HepG2 (cell line): ENCODE measurements around the gene EGFLAM. TPM values are rescaled to one million over a fixed set of nuclear protein-coding genes. Genes with fewer than 3 reads are reported as not detected.

ENCODE experiments used
- ATAC-seq: fragments of 200-7000 bp; cut with Tn5 transposase; 3 replicates; pipeline ENCODE4 v1.9.1; 2020; ENCODE audit warnings: mild to moderate bottlenecking, moderate library complexity
- BruUV-seq: library from RNA; stranded (reverse); fragments of 400-500 nt; replicated peaks from 2 replicates; lab custom pipeline; 2021; lab: Mats Ljungman, UMichigan
- CTCF ChIA-PET: fragments of 300-600 bp; formaldehyde crosslinking; extraction: SDS; loops from one replicate; lab custom pipeline; 2021; ENCODE audit warnings: low total read pairs, inconsistent platforms, low intra/inter-chr PET ratio; lab: Yijun Ruan, JAX
- POLR2A ChIA-PET: fragments of 350-600 bp; sonication (Branson Sonifier 250); formaldehyde crosslinking; loops from one replicate; lab custom pipeline; 2020; ENCODE audit warnings: antibody characterized with exemption, inconsistent platforms; lab: Yijun Ruan, JAX
- DNase-seq: peaks from one replicate; pipeline ENCODE4 v3.0.0-alpha.2; 2015; ENCODE audit warnings: low spot score
- FAIRE-seq: peaks from 3 replicates; lab custom pipeline; 2011; peaks lifted over from hg19 to GRCh38; lab: Jason Lieb, UNC
- H2AFZ ChIP-seq: one replicate; pipeline ENCODE4 v1.6.1; 2011; ENCODE audit warnings: low read length, inconsistent platforms
- H3K27ac ChIP-seq: fragments of 300-600 bp; 3 replicates; pipeline ENCODE4 v1.8.0; 2011; ENCODE audit warnings: mixed run types, mild to moderate bottlenecking, mixed read lengths, low read length, inconsistent platforms; ENCODE audit not compliant: insufficient read depth; ENCODE audit errors: extremely low read length
- H3K27me3 ChIP-seq, 2 experiments: fragments of 200-600 bp in 1 of 2; 2 replicates in 1 of 2; 3 replicates in 1 of 2; pipeline versions ENCODE4 v1.6.0 to v1.8.0; 2011; ENCODE audit warnings: low read length in 2 of 2, mild to moderate bottlenecking in 2 of 2, moderate library complexity in 2 of 2, inconsistent platforms in 1 of 2; ENCODE audit not compliant: insufficient read depth in 2 of 2, control insufficient read depth in 1 of 2
- H3K36me3 ChIP-seq, 2 experiments: fragments of 200-600 bp in 1 of 2; replicated peaks in 1 of 2; 2 replicates in 1 of 2; 3 replicates in 1 of 2; pipeline versions ENCODE4 v1.5.1 to v1.8.0; 2011; ENCODE audit warnings: low read length in 2 of 2, inconsistent platforms in 1 of 2; ENCODE audit not compliant: insufficient read depth in 2 of 2, control insufficient read depth in 1 of 2
- H3K4me1 ChIP-seq: 2 replicates; pipeline ENCODE4 v1.5.1; 2012; ENCODE audit warnings: low read length, inconsistent platforms; ENCODE audit not compliant: insufficient read depth
- H3K4me2 ChIP-seq: 2 replicates; pipeline ENCODE4 v1.6.0; 2011; ENCODE audit warnings: low read depth, low read length, inconsistent platforms
- H3K4me3 ChIP-seq, 3 experiments: fragments of 200-600 bp in 1 of 3; sonication (generic), shearing (Covaris generic) in 1 of 3; replicated peaks in 1 of 3; 2 replicates each; pipeline ENCODE4 v1.5.1; 2011 to 2016; ENCODE audit warnings: low read length in 3 of 3, inconsistent platforms in 2 of 3, low read depth in 2 of 3, mild to moderate bottlenecking in 2 of 3, control low read depth in 1 of 3, mixed read lengths in 1 of 3; ENCODE audit not compliant: insufficient read depth in 1 of 3
- H3K79me2 ChIP-seq: one replicate; pipeline ENCODE4 v1.6.1; 2011; ENCODE audit warnings: low read length, inconsistent platforms; ENCODE audit not compliant: insufficient read depth
- H3K9ac ChIP-seq: 2 replicates; pipeline ENCODE4 v1.6.0; 2011; ENCODE audit warnings: mild to moderate bottlenecking, low read depth, low read length, inconsistent platforms; ENCODE audit not compliant: insufficient read depth
- H3K9me3 ChIP-seq: 2 replicates; pipeline ENCODE4 v1.5.1; 2012; ENCODE audit warnings: mild to moderate bottlenecking, low read length
- H4K20me1 ChIP-seq: 2 replicates; pipeline ENCODE4 v1.6.0; 2011; ENCODE audit warnings: inconsistent platforms, mild to moderate bottlenecking, low read length, moderate library complexity; ENCODE audit not compliant: insufficient read depth
- BATF2 ChIP-seq: sonication (generic); formaldehyde crosslinking; IDR thresholded peaks from 2 replicates; pipeline ENCODE4 v1.8.0; 2022; ENCODE audit warnings: mild to moderate bottlenecking, missing genetic modification reagents, moderate library complexity
- FOSL2 ChIP-seq: sonication (generic); formaldehyde crosslinking; IDR thresholded peaks from 2 replicates; pipeline ENCODE4 v1.4.0; 2020; ENCODE audit warnings: missing genetic modification reagents
- ZNF350 ChIP-seq: sonication (generic); formaldehyde crosslinking; IDR thresholded peaks from 2 replicates; pipeline ENCODE4 v1.4.0; 2020; ENCODE audit warnings: mild to moderate bottlenecking, low read depth, missing genetic modification reagents, borderline replicate concordance
- ZNF710 ChIP-seq: sonication (generic); formaldehyde crosslinking; IDR thresholded peaks from 2 replicates; pipeline ENCODE4 v1.5.0; 2020; ENCODE audit warnings: mild to moderate bottlenecking, missing genetic modification reagents, borderline replicate concordance
- ZNF784 ChIP-seq: sonication (generic); formaldehyde crosslinking; IDR thresholded peaks from 2 replicates; pipeline ENCODE4 v1.5.1; 2020; ENCODE audit warnings: missing genetic modification reagents, mild to moderate bottlenecking, borderline replicate concordance
- whole genome bisulfite sequencing: methylation state at CpG from one replicate; pipeline ENCODE4 v1.1.6; 2017; ENCODE audit warnings: low lambda C conversion rate; 5-methylcytosine and 5-hydroxymethylcytosine counted together
- in situ Hi-C: cut with HindIII; loops from 2 replicates; pipeline ENCODE4 v1.10.0; 2017; ENCODE audit warnings: low pct_unique_long_range_greater_than_20kb; ENCODE audit not compliant: extremely low pct_ligation_motif_present
- intact Hi-C: fragments of 100-400 bp; cut with micrococcal nuclease; formaldehyde crosslinking; loops from one replicate; pipeline ENCODE4 v1.10.0; 2022; ENCODE audit not compliant: unreplicated experiment
- polyA plus RNA-seq, 8 experiments: library from polyadenylated mRNA; depleted of rRNA in 3 of 8; stranded (reverse) in 7 of 8; unstranded in 1 of 8; fragments of >200 nt; fragmentation: Illumina TruSeq in 4 of 8; extraction: Trizol in 4 of 8; gene quantifications; 2 replicates each; pipeline versions ENCODE4 v1.2.1 to v1.2.3, GENCODE V29; 2011 to 2016; ENCODE audit warnings: low read depth in 4 of 8, missing spikeins in 1 of 8, mixed read lengths in 1 of 8; ENCODE audit not compliant: insufficient read depth in 1 of 8
- total RNA-seq, 5 experiments: library from RNA; depleted of rRNA; stranded (reverse); fragments of >200 nt; fragmentation: Illumina TruSeq; extraction: Trizol; gene quantifications; 2 replicates each; pipeline ENCODE4 v1.2.3, GENCODE V29; 2016; ENCODE audit warnings: low read depth in 1 of 5

EGFLAM gene
- total and polyA plus RNA-seq, 2 of the 13 experiments (the other 11 are each of a cell fraction or from before 2014, with no cell fraction given), result not detected

GRCh38 chr5:38265546-38266179 lies 7.3 kb downstream of the EGFLAM start (continued):
- no peak for TF ChIP-seq ZNF710 (CRISPR knock-in tag)
- TF ChIP-seq ZNF350 (CRISPR knock-in tag), result 0 out of 2 replicates have a peak, but pooled peaks have one; percentile 32
- peak; percentile 37; the same call in 1 of the 2 replicates for TF ChIP-seq FOSL2
- TF ChIP-seq, all 625 proteins: peak for 10

GRCh38 chr5:38267372-38267771 lies 9.0 kb downstream of the EGFLAM start:
- ChIA-PET CTCF (no interaction called here), POLR2A (no interaction called here)
- Histone ChIP-seq H3K27ac (no peak overlapping the region), H3K79me2 (no peaks in the 10 kb centered on the region), H3K9ac (no peak overlapping the region), H3K36me3 (no peaks in the 10 kb centered on the region), H4K20me1 (no peaks in the 10 kb centered on the region), H3K27me3 (0 out of 5 replicates have a peak, but pooled peaks cover 0 to 1% of the 10 kb centered on the region in 2 experiments), H2AFZ (no peak overlapping the region), H3K4me1 (peaks cover 25% of the 10 kb centered on the region), H3K4me2 (no peak overlapping the region), H3K4me3 (no peak overlapping the region), H3K9me3 (no peaks in the 10 kb centered on the region)
- ATAC-seq (no peak), DNase-seq (no peak), FAIRE-seq (no peak)
- no TSS peak for BruUV-seq
- 3% methylated on average over 2 of the region's 2 CpGs for WGBS
- in situ Hi-C loops (no loop called here), intact Hi-C loops (no loop called here)
- TF ChIP-seq ZNF784 (no peak), BATF2 (CRISPR knock-in tag) (no peak)
